ENCODE data around the gene ATRNL1.

The ATRNL1 gene, protein sequence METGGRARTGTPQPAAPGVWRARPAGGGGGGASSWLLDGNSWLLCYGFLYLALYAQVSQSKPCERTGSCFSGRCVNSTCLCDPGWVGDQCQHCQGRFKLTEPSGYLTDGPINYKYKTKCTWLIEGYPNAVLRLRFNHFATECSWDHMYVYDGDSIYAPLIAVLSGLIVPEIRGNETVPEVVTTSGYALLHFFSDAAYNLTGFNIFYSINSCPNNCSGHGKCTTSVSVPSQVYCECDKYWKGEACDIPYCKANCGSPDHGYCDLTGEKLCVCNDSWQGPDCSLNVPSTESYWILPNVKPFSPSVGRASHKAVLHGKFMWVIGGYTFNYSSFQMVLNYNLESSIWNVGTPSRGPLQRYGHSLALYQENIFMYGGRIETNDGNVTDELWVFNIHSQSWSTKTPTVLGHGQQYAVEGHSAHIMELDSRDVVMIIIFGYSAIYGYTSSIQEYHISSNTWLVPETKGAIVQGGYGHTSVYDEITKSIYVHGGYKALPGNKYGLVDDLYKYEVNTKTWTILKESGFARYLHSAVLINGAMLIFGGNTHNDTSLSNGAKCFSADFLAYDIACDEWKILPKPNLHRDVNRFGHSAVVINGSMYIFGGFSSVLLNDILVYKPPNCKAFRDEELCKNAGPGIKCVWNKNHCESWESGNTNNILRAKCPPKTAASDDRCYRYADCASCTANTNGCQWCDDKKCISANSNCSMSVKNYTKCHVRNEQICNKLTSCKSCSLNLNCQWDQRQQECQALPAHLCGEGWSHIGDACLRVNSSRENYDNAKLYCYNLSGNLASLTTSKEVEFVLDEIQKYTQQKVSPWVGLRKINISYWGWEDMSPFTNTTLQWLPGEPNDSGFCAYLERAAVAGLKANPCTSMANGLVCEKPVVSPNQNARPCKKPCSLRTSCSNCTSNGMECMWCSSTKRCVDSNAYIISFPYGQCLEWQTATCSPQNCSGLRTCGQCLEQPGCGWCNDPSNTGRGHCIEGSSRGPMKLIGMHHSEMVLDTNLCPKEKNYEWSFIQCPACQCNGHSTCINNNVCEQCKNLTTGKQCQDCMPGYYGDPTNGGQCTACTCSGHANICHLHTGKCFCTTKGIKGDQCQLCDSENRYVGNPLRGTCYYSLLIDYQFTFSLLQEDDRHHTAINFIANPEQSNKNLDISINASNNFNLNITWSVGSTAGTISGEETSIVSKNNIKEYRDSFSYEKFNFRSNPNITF (N-terminal part only)

GRCh38 chr10:115093286-115093775 lies at the start of gene ATRNL1:
ATRNL1 (plus strand) TSS chr10:115093365; CDS start chr10:115093751, 386 bp downstream.
- peaks cover 2% of the 10 kb centered on the region for H3K4me1 ChIP-seq

DNA sequence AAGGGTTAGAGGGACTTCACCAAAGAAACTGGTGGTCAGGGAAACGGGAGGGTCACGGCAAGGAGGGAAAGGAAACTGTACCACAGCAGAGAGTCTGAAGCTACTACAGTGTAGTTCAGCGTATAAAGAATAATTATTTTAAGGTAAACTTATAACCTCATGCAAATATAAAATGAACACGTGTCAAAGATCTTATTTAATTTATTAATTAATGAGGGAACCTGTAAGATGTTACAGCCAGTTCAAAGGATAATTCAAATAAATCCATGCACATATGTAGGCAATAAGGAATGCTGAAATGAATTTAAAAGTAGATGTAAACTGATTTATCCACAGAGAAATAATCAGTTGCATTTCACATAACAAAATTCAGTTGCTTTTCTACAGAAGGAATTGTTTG lies 49.4 kb upstream of the ATRNL1 start:
- no peaks in the 10 kb centered on the region for H3K4me1 ChIP-seq
- H3K4me3 ChIP-seq (ENCODE audit: low read depth, low read length): no peak overlapping the region
- H3K79me2 ChIP-seq: no peaks in the 10 kb centered on the region
- no peaks in the 10 kb centered on the region for H3K36me3 ChIP-seq (ENCODE audit: control insufficient read depth, insufficient read depth, low read length)
- H3K9me3 ChIP-seq (ENCODE audit: control insufficient read depth, low read length): no peaks in the 10 kb centered on the region
- H3K4me2 ChIP-seq (ENCODE audit: low read length): no peak overlapping the region
- H3K27ac ChIP-seq: no peak overlapping the region
- TF ChIP-seq, protein P1, sequence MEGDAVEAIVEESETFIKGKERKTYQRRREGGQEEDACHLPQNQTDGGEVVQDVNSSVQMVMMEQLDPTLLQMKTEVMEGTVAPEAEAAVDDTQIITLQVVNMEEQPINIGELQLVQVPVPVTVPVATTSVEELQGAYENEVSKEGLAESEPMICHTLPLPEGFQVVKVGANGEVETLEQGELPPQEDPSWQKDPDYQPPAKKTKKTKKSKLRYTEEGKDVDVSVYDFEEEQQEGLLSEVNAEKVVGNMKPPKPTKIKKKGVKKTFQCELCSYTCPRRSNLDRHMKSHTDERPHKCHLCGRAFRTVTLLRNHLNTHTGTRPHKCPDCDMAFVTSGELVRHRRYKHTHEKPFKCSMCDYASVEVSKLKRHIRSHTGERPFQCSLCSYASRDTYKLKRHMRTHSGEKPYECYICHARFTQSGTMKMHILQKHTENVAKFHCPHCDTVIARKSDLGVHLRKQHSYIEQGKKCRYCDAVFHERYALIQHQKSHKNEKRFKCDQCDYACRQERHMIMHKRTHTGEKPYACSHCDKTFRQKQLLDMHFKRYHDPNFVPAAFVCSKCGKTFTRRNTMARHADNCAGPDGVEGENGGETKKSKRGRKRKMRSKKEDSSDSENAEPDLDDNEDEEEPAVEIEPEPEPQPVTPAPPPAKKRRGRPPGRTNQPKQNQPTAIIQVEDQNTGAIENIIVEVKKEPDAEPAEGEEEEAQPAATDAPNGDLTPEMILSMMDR (IDR thresholded peaks at IDR 0.05): no peak
- H3K27me3 ChIP-seq (ENCODE audit: control insufficient read depth, insufficient read depth, low read length): no peaks in the 10 kb centered on the region
- no peak overlapping the region for H2AFZ ChIP-seq
- H3K9ac ChIP-seq: no peak overlapping the region

More at GRCh38 chr10:115093286-115093775, at the start of gene ATRNL1:
- no peaks in the 10 kb centered on the region for H3K36me3 ChIP-seq (ENCODE audit: control insufficient read depth, insufficient read depth, low read length)
- TF ChIP-seq, protein P1 (IDR thresholded peaks at IDR 0.05): no peak
- no peak within 1 kb of the TSS for H3K9ac ChIP-seq
- H3K27ac ChIP-seq: peak within 1 kb of the TSS; percentile 13
- no peaks in the 10 kb centered on the region for H3K79me2 ChIP-seq
- peak within 1 kb of the TSS; percentile 80 for H3K4me2 ChIP-seq (ENCODE audit: low read length)
- H3K9me3 ChIP-seq (ENCODE audit: control insufficient read depth, low read length): no peaks in the 10 kb centered on the region
- peak within 1 kb of the TSS; percentile 62 for H3K4me3 ChIP-seq (ENCODE audit: low read depth, low read length)
- no peaks in the 10 kb centered on the region for H3K27me3 ChIP-seq (ENCODE audit: control insufficient read depth, insufficient read depth, low read length)
- H2AFZ ChIP-seq: peak within 1 kb of the TSS; percentile 85

GRCh38 chr10:115044891-115045290 lies 48.3 kb upstream of the ATRNL1 start:
- Histone ChIP-seq H3K4me1 (no peaks in the 10 kb centered on the region), H3K9me3 (ENCODE audit: control insufficient read depth, low read length) (no peaks in the 10 kb centered on the region), H3K79me2 (no peaks in the 10 kb centered on the region), H3K4me3 (ENCODE audit: low read depth, low read length) (no peak overlapping the region), H3K36me3 (ENCODE audit: control insufficient read depth, insufficient read depth, low read length) (no peaks in the 10 kb centered on the region), H3K27me3 (ENCODE audit: control insufficient read depth, insufficient read depth, low read length) (no peaks in the 10 kb centered on the region), H3K4me2 (ENCODE audit: low read length) (no peak overlapping the region), H3K9ac (no peak overlapping the region), H2AFZ (no peak overlapping the region), H3K27ac (no peak overlapping the region)
- TF ChIP-seq, protein P1 (IDR thresholded peaks at IDR 0.05): no peak

DNA sequence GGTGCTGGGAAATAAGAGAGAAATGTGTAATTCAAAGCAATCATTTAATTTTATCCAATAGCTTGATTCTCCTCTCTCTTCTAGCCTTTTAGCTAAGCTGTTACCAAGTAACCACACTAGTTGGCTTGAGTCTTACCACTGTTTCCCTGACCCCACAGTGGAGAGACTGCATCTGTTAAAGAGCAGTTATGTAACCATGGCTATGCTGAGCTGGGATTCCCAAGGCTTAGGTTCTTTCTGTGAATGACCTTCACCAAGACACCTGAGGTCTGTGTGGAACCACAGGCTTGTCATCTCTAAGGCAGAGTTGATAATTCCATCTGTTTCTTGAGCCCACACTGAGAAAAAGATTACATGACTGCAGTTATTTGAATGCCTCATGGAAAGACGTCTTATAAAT lies 47.7 kb upstream of the ATRNL1 start:
- H3K36me3 ChIP-seq (ENCODE audit: control insufficient read depth, insufficient read depth, low read length): no peaks in the 10 kb centered on the region
- H3K9me3 ChIP-seq (ENCODE audit: control insufficient read depth, low read length): no peaks in the 10 kb centered on the region
- H3K79me2 ChIP-seq: no peaks in the 10 kb centered on the region
- no peaks in the 10 kb centered on the region for H3K4me1 ChIP-seq
- no peak overlapping the region for H3K4me3 ChIP-seq (ENCODE audit: low read depth, low read length)
- H3K4me2 ChIP-seq (ENCODE audit: low read length): no peak overlapping the region
- TF ChIP-seq, protein P1 (IDR thresholded peaks at IDR 0.05): no peak
- no peak overlapping the region for H3K9ac ChIP-seq
- H2AFZ ChIP-seq: no peak overlapping the region
- no peak overlapping the region for H3K27ac ChIP-seq
- H3K27me3 ChIP-seq (ENCODE audit: control insufficient read depth, insufficient read depth, low read length): no peaks in the 10 kb centered on the region

Data from parathyroid adenoma (tissue), 2 donors.